HL-60/S4 treated with retinoic acid at 250 ng/mL for 4 days and 3 days (cell line): ENCODE results near the gene KRT33B.
"Not testable (repeated sequence)": the region's sequence is repeated elsewhere in the genome, so short reads cannot be mapped to it uniquely, and the experiment has no call there.

Experiments used
- in situ Hi-C: fragments of 300-500 bp; cut with MboI; formaldehyde crosslinking; loops from 2 replicates; pipeline ENCODE4 v1.7.0; 2022; ENCODE audit warnings: low sequenced_read_pairs

The KRT33B gene

DNA sequence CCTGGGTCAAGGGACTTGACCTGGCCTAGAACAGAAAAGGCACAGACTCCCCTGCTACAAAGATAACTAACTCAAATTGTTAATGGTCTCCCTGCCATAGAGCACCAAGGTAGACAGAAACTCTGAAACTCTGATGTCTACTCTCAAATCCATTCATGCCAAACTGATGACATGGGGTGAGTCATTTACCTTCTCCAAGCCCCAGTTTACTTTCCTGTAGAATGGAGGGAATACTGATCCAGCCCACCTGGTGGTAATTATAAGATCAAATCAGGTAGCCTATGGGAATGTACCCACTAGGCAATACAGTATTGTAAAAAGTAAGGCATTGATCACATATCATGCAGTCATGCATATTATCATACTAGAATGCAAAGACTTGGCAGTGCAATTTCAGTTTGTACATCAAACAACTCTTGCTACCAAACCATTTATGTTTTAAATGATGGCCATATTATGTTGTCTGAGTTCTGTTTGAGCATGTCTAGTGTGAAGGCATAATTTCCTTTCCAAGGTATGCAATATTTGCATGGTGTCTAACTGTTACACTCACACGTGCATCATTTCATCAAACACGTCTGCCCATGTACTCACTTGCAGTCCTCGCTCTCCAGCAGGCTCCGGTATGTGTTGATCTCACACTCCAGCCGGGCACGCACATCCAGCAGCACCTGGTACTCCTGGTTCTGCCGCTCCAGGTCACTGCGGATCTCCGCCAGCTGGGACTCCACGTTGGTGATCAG is 24.8 kb upstream of the KRT33B start:
- in situ Hi-C loops: no loop called here

DNA sequence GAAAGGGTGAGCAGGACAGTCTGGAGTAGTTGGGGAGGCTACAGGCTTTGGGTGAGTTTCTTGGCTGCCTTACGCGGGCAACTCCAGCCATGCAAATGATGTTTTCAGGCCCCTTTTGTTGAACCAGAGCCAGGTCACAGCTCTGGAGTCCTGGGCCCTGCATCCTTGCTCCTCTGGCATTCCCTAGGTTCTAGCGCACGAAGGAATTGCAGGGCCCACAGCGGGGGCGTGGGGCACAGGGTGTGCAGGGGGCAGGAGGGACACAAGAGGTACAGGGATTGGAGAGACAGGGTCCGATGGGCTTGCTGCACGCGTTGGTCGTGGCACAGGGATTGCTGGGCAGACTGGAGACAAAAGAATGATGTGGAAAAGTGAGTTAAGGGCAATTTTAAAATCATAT is 24.2 kb upstream of the KRT33B start:
- in situ Hi-C loops: no loop called here

DNA sequence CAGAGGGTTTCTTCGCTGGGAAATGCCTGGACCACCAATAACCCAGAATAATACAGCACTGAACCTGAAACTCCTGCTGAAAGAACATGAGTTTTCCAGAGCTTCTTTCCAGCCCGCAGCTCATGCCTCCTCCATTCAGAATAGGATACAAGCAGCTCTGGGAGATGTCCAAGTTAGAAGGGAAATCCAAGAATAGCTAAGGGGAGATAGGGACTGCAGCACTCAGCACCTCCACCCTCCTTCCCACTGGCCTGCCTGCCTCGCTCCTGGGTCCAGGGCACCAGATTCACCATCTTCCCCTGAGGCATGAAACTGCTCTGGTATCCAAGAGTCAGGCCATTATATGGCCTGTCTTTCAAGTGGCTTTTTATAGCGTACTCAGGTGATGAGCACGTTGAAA is 23.7 kb upstream of the KRT33B start:
- in situ Hi-C loops: no loop called here

DNA sequence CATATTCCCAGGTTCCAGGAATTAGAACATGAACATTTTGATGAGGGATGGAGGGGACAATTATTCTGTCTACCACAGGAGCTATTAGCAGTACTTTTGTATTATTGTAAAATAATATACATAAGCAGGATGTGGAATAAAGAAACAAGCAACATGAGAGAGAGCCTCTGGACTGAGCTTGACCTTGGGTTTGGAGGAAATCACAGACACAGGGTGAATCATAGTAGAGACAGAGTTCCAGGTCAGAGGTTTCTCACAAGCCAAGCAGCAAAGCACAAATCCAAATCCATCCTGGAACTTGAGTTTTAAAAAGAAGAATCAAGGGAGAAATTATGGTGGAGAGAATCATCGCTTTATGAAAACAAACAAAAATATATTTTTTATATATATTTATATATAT is 22.7 kb upstream of the KRT33B start:
- in situ Hi-C loops: no loop called here

DNA sequence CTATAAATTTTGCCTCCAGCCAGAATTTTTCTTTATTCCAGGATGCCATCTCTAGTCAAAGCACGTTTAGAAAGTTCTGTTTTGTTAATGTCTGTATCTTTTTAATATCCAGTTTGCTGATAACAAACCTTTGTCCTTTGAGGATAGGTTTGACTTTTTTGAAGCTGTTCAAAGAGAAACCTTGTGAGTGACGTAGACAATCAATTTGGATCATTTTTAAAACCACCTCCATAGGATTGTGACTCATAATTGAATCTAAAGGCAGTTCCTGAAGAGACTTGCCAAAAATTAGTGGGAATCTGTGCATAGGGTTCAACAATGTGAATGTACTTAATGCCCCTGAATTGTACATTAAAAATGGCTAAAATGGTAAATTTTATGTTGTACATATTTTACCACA is 21.9 kb upstream of the KRT33B start:
- in situ Hi-C loops: no loop called here

DNA sequence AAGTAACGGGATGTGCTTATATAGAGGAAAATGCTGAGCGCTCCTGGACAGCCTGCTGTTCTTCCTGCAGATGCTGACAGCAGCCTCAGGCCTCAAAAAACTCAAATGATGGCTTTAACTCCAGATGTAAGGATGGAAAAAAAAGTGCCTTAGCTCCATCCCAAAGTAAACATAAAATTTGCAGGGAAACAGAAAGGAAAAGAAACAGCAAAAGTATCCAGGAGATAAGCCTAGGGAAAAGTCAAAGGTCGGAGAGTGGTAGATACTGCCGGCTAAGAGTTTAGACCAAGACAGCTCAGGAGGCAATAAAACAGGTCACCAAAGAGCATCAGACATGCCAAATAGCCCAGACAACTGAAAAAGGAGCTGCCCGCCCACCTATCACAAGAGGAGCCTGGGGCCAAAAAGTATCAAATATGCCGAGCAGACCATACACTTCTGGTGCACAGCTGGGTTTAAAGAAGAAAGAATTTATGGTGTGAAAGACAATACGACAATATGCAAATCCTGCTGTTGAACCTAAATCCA is 20.9 kb upstream of the KRT33B start:
- in situ Hi-C loops: no loop called here

DNA sequence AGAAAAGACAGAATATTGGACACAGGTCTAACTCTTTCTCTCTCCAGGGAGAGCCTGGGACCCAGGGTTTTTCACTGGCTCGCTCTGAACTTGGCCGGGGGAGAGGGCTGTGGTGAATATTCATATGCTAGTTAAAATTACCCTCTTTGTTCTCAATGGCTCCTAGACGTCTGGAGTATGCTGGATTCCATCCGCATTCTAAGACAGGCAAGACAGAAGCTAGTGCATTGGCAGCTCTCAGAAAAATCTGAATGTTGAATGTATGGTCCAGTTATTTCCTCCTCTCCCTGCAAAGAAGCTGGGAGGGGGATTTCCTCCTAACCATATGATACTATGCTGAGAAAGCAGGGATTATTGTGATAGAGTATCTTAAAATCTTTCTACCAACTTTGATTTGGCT is 18.1 kb upstream of the KRT33B start:
- in situ Hi-C loops: no loop called here

DNA sequence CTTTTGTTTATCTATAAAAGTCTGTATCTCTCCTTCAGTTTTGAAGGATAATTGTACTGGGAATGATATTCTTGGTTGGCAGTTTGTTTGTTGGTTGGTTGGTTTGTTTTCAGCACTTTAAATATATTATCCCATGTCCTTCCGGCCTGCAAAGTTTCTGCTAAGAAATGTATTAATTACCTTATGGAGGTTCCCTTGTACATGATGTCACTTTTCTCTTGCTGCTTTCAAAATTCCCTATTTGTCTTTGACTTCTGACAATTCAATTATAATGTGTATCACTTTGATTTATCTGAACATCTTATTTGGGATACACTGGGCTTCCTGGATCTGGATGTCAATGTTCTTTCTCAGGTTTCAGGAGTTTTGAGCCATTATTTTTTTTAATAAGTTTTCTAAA is 16.6 kb upstream of the KRT33B start:
- in situ Hi-C loops: no loop called here

DNA sequence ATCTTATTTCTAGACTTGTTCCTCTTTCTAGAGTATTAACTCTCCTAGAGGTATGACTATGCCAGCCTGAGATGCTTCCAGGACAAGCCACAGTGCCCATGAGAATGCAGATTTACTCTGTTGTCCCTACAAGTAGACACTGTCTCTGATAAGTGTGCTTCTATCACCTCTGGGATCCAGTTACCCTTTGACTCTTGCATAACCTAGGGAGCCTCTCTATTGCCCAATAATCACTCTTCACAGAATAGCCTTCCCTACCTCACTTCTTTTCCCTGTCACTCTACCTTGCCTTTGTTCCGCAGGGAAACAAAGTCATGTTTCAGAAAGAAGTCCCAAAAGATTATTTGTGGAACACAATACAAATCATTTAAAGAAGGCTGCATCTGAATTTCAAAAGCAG is 14.1 kb upstream of the KRT33B start:
- in situ Hi-C loops: no loop called here

DNA sequence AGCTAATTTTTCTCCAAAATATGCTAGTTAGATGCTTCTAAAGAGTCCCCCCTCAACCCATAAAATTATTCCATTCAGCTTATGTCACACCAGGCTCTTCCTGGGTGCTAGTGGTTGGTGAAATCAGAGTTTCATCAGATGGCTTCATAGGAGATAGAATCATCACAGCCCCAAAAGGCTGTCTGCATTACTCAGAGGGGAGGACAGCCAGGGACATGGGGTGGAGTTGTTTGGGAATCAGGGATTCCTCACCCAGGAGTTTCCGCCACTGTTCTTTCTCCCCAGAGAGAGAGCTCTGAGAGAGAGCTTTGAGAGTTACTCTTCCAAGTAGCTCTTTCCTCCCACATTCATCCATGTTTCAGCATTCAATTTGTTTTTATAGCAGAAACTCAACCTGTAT is 12.8 kb upstream of the KRT33B start:
- in situ Hi-C loops: no loop called here

DNA sequence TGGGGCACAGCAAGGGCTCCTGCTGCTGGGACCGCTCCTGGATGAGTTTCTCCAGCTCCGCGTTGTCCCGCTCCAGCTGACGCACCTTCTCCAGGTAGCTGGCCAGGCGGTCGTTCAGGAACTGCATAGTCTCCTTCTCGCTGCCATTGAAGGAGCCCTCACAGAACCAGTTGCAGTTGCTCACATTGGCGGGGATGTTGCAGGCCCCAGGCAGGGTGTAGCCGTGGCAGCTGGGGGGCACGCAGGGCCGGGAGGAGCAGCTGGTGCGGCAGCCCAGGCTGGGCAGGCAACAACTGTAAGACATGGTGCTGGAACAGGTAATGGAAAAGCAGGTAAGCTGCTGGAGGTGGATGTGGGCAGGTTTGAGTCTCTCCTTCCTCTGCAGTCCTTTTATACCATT is 12.3 kb upstream of the KRT33B start, which contains the start of gene KRT34:
Gene KRT34, minus strand, starts transcription at position 364 of the 400 bp plus-strand sequence. Its CDS starts 60 bp downstream, at position 304.
- in situ Hi-C loops: not testable (repeated sequence)

DNA sequence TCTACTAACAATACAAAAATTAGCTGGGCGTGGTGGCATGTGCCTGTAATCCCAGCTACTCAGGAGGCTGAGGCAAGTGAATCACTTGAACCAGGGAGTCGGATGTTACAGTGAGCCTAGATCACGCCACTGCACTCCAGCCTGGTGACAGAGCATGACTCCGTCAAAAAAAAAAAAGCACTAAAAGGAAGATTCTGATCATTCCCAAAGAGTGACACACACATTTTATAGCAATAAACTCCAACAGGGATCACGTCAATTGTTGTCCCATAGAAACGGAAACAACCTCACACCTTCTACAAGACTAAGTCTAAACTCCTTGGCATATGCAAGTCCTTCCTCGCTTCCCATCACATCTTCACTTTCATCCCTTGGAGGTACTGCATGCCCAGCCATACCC is 10.5 kb upstream of the KRT33B start:
- in situ Hi-C loops: not testable (repeated sequence)

DNA sequence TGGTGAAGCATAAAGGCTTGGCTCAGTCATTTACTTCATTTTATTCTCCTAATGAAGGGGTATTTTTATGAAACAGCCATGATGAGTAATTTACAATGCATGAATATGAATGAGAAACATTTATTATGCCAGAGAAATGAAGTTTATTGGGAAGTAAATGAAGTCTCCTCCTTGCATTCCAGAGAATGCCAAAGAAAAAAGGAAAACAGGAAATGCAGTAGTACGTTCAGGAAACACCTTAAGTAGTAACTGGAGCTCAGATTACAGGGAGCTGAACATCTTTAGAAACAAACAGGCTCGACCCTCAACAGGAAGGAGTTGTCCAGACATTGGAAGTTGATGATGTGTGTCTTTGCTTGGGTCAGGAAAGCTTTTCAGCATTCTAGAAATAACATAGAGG is 7.9 kb upstream of the KRT33B start:
- in situ Hi-C loops: no loop called here

DNA sequence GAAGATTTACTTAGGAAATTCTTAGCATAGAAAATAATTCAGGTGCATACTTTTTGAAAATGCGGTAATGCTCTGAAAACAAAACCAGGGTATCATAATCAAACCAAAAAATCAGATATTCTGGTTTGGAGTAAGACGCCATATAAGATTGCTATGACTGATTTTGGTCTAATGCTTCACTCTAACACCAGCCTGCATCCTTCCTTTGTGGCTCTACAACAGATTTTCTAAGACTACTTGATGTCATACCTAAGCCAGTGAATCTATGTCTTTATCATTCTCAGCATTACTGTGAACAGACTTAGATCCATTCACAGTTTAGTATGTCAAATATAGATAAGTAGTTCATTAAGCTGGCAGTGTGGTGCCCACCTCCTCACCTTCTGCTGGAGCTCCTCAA is 590 bp downstream of the KRT33B start:
- in situ Hi-C loops: no loop called here

DNA sequence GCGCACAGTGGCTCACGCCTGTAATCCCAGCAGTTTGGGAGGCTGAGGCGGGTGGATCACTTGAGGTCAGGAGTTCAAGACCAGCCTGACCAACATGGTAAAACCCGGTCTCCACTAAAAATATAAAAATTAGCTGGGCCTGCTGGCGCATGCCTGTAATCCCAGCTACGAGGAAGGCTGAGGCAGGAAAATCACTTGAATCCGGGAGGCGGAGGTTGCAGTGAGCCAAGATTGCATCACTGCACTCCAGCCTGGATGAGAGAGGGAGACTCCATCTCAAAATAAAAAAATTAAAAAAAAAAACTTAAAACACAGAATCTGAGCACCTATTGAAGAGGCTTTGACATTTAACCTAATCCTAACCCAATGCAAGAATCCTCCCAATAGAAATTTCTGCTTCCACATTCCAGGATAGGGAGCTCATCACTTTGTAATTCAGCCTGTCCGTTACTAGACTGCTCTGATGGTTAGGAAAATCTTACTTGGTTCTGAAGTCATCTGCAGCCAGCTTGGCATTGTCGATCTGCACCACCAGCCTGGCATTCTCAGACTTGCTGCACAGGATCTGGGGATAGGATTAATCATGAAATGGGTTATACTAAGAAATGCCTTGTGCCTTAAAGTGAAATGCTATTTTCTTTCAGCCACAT is 2.1 kb downstream of the KRT33B start:
- in situ Hi-C loops: no loop called here

DNA sequence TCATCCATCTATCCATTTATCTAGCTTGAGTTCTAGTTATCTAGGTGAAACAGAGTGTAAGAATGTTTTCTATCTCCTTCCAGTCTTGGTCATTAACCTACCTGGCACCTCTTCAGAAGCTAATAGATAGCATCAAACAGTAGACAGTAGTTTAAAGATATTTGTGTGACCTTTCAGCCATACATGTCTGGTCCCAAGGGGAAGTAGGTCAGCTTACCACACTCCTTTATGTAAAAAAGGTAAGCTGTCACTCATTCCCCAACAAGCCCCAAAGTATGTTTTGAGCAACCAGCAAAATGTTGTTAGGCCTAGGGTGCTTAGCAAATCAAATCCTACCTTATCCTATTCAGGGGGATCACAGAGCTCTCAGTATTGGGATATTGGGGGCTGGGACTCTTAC is 3.5 kb downstream of the KRT33B start:
- in situ Hi-C loops: no loop called here

DNA sequence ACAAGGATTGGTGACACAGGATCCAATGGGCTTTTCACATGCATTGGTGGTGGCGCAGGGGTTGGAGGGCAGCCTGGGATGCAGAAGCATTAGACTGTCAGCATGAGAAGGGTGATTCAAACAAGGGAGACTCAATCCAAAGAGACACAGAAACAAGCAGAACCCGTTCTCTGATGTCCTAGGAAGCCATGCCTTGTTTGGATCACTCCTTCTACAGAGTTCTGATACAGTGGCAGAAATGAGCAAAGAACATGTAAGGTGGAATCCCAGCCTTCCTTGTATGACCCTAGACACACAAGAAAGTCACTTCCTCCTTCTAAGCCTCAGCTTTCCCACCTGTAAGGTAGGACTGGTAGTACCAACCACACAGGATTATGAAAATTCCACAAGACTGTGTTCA is 5.7 kb downstream of the KRT33B start:
- in situ Hi-C loops: no loop called here

DNA sequence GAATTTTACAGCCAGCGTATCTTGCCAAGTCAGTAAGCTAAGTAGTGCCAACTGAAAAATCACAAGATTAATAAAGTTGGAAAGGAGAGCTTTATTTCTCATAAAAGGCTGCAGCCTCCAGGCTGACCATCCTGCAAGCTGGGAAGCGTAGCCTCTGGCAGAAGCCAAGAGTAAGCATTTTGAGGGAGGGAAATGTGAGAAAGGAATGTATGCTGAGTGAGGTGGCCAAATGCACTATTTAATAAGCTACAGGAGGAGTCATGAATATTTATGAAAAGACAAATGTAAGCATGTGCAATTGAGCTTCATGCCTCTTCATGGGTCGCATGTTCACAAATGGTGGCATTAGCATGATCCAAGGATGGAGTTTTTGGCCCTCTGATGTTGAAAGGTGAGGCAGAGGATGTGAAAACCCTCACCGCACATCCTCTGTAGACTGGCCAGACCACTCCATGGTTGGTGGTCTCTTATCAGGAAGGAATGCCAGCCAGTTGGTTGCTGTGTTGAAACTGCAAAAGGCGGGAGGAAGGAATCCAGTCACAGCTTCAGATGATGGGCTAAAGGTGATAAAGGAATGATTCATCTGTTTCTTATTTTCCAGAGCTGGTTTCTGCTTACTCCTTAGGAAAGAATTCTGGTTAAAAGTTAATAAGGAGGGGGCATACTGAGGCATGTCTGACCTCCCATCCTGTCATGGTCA is 9.2 kb downstream of the KRT33B start:
- in situ Hi-C loops: no loop called here

DNA sequence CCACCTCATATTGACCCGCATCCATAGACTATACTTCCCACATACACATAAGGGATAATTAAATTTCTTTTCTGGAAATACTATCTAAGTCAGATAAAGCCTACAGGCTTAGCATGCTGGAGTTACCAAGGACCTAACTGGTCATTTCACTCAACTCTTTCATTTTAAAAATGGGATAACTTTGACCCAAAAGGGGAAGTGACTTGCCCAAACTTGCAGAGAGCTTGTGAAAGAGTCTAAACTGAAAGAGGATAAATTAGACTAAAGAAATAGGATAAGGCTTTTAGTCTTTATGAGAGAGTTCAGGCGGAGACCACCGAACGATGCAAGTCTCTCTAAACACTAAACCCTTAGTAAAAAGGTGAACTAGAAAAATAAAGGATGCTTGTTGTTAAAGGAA is 15.1 kb downstream of the KRT33B start:
- in situ Hi-C loops: no loop called here

DNA sequence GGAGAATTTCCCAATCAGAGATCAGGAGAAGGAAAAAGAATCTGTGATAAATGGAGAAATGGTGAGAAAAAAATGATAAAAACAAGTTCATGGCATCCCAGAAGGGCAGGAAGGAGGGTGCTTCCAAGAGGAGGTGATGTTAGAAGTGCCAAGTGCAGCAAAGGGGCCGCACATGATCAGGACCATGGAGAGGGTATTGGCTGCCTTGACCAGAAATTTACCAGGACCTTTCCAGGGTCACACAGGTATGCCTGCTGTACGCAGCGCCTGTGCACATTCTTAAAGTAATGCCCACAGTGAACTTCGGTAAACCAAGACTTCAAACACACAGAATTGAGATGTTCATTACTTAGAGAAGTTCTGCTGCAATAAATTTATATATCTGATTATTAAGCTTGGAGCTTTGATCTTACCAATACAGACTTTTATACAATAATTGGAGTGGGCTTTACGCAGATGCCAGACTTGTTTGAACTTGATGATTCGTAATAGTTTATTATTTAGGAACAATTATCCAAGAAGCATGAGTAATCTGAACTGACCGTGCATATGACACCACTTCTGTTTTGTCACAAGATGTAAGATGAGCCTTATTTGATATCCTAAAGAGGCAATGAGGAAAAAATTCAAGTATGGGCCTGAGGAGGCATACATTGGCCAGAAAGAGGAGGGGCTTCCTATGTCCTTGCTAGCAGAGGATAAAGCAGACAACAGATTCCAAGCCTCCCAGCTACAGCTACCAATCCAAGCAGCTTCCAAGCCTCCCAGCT is 16.8 kb downstream of the KRT33B start:
- in situ Hi-C loops: no loop called here

DNA sequence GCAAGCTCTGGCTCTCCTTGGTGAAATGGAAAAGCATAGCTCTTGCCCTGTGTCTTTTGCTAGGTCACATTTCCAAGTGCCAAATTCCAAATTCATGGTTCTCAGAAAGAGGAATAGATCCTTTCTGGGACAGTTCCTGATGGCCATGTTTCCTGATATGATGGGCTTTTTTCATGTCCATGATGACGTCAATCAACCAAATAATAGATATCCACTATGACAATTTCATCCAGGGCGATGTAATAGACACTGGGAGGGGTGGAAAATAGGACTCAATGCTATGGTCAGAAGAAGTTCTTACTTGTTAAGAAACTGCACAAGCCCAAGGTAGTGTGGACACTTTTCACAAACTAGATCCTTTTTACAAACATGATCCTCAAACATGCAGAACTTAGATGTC is 18.4 kb downstream of the KRT33B start:
- in situ Hi-C loops: no loop called here
